Activated naive CD4-positive, alpha-beta T cell treated with Interleukin-2 at 50 U/mL for 16 hours (primary cell): ENCODE results near the gene LDLRAD4.

Experiments used
- DNase-seq: peaks from one replicate; pipeline ENCODE4 v3.0.0-alpha.2; 2020

LDLRAD4 gene

DNA sequence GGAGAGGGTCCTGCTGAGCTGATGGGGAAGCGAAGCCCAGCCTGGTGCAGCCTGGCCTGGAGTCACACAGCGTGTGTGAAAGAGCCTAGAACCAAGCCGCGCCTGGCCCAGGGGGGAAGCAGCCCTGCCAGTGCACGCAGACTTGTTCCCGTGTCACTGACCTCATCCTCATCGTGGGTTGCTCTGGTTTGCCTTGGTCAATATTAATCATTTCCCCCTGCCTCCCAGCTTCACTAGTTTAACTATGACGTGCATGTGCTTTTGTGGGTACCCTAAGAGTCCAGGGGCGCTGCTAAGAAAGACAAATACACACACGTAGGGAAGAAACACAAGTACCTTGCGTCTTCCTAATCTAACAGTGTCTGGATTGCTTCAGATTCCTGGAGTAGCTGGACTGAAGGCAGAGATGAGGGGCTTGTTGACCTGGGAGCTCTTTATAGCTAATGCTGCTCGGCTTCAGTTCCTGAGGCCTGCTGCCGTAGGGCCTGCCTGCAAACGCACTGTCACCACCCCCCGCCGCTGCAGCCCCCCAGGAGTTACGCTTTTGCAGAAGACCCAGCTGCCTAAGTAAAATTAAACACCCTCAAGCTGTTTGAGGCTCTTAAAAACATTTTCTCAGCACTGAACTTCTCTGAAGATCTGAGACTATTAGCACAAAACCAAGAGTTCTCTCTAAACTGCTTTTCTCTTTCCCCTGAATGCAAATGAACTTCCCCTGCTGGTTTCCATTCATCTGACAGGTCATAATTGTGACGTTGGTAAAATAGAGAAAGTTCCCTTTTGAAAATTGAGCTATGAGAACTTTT is 348.6 kb downstream of the LDLRAD4 start:
- DNase-seq, result peak; percentile 26

DNA sequence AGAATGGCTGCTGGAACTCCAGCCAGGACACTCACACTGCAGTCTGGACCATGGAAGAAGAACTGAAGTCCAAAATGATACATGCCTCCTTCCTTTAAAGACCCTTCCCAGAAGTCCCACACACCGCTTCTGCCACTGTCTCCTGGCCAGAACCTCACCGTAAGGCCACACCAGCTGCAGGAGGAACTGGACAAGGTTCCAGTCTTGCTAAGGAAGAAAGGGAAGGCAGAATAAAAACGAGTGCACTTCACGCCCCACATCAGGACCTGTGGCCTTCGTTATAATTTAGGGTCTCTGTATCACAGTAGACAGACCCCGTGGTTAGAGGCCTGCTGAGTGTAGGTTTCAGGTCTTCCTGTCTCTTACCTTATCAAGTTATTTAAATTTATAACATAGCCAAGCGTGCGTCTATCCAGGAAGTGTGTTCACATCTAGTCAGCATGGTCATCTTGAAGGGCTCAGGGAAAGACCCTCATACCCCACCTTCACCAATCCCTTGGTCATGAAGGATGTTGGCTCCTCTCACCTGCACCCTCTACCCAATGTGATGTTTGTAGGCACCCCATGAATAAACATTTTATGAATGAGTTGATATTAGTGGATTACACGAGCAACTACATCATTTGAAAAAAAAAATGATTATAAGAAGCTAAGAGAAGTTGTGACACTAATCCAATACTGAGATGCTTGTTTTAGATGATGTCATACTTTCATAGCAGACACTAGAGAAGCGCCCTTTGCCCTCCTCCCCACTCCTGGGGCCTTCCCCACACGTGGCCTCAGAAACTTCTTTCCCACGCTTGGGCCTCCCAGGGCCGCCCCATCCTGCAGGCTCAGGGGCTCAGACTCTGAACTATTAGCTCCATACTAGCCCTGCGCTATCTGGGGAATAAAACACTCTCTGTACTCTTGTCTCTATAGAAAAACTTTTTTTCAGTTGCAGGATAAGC is 350.2 kb downstream of the LDLRAD4 start:
- DNase-seq, result peak; percentile 58

DNA sequence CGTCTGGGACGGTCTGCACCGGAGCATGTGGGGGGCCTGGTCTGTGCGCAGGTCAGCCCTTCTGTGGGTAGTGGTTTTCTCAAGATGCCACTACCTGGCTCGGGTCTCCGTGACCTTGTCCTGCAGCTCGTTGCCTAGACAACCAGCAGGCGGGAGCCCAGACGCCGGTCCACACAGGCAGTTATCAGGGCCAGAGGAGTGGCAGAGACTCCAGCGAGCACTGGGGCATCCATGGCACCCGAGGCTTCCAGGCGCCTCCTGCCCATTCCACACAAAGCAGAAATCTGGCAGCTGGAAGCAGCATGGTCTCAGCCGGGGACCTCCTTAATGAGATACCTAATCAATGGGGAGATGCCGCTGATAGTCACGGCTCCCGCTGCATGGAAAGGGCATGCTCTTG is 351.7 kb downstream of the LDLRAD4 start:
- no peak for DNase-seq

DNA sequence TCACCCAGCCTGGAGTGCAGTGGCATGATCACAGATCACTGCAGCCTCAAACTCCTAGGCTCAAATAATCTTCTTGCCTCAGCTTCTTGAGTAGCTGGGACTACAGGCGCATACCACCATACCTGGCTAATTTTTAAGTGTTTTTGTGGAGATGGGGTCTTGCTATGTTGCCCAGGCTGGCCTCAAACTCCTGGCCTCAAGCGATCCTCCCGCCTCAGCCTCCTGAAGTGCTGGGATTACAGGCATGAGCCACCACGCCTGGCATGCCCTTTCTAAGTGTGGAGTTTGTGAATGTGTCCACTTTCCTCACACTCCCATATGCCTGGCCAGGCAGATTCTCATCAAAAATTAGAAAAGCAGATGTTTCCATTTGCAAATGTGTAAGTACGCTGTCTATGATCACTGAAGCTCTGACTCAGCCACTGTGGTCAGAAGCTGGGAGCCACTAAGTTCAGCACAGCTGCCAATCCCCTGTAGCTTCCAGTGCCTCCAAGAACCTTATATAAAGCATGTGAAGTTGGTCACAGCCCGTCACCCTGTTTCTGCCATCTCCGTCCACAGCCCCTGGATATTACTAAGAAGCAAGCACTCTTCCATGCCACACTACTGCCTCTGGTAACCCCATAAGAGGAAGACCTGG is 352.4 kb downstream of the LDLRAD4 start:
- no peak for DNase-seq

DNA sequence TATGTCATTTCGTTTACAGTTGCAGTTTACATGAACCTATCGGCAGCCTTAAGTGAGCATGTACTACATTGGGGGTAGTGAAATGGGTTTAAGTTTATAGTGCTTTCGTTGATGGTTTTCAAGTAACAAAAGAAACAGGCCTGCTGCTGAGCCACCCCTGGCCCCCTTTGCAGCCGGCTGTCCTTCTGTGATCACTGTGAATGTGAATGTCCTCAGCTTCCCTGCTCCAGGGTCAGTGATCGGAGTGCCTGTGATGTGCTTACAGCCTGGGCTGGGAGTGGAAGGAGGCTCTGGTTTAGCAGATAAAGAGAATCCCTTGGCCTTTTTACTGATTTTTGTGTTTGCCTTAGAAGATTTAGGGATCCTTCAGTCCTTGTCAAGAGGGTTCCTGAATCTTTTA is 353.6 kb downstream of the LDLRAD4 start:
- no peak for DNase-seq

DNA sequence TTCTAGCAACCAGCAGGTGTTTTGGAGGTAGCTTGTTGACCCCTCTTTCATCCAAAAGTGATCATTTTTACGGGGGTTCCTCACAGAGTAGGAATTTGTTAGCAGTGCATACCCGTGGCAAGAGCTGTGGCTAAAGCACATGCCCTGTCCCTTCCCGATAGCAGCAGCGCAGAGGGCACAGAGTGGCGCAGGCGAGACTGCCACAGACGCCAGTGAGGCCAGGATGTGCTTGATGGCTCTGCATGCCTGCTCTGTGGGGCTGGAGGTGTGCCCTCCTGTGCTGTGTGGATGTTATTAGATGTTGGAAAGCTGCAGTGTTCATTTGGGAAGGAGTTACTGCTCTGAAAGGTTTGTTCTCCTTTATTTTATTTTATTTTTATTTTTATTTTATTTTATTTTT is 354.2 kb downstream of the LDLRAD4 start:
- no peak for DNase-seq

DNA sequence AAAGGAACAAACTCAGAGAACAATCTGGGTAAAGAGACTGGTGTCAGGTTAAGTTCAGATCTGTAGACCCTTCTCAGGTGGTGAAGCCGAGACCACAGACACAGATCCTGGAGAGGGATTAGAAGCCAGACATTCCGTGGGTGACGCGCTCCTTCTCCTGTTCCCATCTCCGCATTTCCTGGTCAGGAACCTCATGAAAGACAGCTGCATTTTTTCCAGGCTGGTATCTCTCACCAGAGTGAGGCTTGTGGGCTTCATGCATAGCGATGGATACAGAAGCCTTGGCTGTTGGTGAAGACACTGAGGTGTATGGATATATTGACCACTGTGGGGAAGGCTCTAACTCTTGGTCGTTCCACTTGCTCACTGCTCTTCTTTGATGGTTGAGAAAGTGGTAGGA is 355.2 kb downstream of the LDLRAD4 start:
- DNase-seq, result no peak

DNA sequence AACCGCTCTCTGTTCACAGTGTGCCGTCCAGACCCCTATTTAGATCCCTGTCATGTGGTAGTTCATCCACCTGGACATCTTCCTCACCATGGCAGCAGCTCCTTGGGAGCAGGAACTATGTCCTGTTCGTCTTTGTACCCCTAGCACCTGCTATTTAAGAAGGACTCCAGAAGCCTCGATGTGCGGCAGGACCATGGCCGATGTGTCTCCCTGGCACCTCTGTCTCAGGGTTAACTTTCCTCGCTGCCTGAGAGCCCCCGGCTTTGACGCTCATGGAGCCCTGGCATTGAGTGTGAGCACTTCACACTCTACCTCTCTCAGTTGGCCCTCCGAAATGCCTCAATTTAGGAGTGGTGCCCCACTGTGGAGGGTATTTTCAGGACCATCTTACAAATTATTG is 355.8 kb downstream of the LDLRAD4 start:
- DNase-seq, result no peak

DNA sequence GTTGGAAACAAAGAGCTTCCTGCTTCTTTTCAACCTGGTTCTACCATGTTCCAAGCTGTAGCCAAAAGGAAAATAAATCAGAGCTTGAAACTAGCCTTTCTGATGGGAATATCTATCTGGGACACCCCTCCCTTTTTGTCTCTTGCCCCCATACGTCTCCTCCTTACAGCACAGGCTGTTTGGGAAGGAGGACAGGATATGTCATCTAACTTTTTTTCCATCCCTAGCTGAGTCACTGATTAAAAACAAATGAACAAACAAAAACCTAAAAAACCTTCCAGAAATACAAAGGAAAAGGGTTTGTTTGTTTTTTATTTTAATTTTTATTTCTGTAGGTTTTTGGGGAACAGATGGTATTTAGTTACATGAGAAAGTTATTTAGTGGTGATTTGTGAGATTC is 356.2 kb downstream of the LDLRAD4 start:
- DNase-seq, result no peak

DNA sequence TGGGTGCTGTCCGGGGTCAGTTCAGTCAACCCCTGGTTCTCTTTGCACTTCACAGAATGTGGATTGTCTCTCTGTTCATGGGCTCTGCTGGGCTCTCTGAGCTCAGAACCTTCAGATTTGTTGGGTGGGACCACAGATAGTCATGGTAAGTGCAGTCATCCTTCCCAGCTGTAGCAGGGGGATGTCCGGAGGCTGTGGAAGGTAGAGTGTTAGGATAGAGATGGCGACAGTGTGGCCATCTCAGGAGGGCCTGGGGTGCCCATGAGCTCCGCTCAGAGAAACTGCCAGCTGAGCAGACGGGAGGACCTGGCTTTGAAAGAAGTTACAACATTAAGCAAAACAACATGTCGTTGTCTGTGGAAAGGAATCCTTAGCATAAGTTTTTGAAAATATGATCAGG is 358.0 kb downstream of the LDLRAD4 start:
- DNase-seq, result no peak

DNA sequence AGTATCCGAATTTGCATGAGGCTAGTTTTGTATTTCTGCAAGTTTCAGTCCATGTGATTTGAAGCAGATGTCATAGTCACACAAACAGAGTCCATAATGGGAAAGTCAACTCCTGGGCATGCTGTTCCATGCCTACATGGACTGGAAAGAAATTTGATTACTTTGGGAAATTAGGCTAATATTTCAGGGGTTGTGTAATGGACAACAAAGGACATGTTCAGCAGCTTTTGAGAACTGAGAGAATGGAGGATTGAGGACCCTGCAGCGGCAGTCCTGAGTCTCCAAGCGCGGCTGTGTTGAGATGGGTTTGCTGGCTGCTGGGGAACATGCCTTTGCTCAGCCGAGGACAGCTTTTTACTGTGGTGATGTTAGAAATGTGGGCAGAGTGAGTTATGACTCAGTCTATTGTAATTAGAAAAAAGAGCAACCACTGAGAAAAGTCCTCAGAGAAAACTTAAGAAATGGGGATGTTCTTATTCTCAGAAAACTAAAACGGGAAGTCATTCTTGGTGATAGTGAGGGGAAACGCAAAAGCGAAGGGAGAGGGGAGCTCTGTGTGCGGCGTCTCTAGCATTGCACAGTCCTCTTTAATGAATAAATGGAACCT is 358.6 kb downstream of the LDLRAD4 start:
- peak; percentile 49 for DNase-seq

DNA sequence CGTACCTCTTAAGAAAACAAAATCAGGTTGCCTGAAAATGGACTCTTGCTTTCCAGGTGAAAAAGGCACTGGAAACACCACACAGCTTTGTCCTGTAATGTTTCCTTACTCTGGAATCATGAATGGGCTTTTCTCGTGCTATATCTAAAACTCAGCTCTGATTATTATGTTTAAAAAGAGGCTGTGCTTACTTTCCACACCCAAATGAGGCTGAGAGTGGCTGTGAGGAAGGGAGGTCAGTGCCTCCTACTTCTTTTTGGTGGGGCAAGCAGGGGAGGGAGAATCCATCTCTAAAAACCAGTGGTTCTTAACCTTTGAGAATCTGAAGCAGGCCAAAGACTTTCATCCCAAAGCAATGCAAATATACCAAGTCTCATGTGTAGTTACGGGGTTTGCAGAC is 359.2 kb downstream of the LDLRAD4 start:
- DNase-seq, result no peak

DNA sequence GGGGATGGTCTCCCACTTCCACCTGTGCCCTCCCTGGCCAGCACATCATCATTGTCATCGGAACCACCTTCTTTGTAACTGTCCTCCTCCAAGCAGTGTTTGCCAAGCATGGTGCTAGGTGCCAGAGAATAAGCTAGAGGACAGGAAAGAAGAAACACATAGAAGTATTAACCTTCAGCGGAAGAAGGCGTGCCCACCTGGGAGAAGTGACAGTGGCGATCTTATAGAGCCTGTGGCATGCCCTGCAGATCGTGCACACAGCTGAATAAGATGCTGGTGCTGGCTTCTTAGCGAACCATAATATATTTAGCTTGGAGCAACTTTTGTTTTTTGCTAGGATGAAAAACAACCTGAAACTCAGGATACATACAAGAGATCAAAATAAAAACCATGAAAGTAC is 359.8 kb downstream of the LDLRAD4 start:
- no peak for DNase-seq

DNA sequence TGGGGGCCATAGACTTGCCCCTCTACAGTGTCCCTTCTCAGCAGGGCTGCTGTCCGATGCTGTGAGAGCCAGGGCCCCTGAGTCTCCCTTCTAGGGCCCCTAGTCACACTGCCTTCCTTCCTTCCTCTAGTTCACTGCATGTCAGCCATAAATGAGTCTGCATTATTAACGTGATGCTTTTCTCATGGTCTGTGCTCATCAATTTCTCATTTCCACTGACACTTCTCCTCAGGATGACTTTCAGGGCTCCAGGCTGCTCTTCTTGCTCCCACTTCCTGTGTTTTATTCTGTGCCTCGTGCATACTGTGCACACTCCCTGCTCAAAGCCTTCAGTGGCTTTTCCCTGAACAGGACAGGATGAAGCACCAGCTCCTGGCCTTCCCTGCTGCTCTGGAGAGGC is 361.3 kb downstream of the LDLRAD4 start:
- DNase-seq, result no peak

DNA sequence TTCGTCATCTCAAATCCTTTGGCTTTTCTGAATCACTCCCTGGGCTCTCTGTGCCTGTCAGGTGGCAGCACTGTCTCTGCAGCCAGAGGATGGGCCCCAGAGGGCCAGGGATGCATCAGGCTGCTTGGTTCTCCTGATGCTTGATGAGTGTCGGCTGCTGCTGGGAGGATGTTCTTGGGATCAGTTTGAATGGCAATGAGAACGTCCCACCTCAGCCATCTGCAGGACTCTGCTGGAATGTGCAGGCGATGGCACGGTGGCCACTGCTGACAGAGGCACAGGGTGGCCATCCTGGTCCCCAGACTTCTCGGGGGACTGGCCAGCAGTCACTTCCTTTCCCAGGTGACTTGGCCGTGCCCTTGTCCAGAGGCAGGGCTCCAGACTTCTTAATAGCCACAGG is 361.8 kb downstream of the LDLRAD4 start:
- no peak for DNase-seq

DNA sequence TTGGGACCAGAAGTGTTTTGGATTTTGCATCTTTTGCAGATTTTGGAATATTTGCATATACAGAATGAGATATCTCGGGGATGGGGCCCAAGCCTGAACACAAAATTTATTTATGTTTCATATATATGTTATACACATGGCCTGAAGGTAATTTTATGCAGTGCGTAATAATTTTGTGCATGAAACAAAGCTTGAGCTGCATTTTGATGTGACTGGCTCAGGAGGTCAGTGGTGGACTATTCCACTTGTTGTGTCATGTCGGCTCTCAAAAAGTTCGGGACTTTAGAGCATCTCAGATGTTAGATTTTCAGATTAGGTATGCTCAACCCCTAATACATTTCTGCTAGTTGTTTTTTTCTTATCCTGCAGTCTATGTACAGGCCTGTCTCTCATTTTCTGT is 362.4 kb downstream of the LDLRAD4 start:
- DNase-seq, result no peak

DNA sequence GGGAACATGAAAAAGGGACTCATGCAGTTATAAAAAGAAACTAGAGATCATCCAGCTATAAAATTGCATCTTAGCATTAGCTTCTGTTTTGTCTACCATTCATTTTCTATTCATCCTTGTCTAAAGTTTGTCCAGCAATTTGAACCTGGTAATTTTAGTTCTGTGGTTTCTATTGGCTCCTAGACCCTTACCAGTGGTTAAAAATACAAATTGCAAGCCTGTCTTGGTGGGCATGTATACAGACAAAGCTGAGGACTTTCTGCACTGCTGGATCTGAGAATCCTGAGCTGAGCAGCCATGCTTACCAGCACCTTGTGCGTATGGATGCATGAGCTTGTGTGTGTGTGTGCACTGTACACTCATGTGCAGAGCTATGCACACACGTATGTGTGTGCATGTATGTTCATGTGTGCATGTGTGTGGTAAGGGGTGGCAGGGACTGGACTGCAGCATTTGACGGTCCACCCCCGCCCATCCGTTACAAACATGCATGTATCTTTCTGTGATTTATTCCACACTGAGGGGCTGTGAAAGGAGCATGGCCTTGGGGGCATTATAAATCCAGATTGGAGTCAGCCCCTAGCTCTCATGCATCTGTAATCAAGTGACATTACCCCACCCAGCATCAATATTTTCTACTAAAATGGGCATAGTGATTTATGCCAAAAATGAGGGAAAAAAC is 363.1 kb downstream of the LDLRAD4 start:
- no peak for DNase-seq

DNA sequence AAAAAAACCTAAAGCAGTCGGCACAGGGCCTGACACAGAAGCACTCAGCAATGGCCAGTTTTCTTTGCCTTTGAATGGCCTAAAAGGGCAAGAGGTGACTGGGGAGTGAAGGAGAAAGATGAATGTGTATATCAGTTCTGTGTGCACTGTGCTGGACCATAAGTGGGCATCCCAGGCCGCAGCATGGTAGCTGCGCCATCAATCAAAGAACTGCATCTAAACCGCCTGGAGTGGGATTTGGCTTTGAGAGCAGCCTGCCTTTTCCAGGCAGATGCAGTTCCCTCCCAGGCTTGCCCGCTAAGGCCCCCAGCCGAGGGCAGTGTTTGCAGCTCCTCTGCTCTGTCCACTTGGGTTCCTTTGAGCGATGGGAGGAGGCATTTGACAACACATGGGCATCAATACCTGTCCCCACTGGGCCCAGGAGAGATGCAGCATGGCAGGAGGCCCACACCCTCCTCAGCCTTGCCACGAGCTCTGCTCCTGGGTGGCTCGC is 363.7 kb downstream of the LDLRAD4 start:
- DNase-seq, result no peak

DNA sequence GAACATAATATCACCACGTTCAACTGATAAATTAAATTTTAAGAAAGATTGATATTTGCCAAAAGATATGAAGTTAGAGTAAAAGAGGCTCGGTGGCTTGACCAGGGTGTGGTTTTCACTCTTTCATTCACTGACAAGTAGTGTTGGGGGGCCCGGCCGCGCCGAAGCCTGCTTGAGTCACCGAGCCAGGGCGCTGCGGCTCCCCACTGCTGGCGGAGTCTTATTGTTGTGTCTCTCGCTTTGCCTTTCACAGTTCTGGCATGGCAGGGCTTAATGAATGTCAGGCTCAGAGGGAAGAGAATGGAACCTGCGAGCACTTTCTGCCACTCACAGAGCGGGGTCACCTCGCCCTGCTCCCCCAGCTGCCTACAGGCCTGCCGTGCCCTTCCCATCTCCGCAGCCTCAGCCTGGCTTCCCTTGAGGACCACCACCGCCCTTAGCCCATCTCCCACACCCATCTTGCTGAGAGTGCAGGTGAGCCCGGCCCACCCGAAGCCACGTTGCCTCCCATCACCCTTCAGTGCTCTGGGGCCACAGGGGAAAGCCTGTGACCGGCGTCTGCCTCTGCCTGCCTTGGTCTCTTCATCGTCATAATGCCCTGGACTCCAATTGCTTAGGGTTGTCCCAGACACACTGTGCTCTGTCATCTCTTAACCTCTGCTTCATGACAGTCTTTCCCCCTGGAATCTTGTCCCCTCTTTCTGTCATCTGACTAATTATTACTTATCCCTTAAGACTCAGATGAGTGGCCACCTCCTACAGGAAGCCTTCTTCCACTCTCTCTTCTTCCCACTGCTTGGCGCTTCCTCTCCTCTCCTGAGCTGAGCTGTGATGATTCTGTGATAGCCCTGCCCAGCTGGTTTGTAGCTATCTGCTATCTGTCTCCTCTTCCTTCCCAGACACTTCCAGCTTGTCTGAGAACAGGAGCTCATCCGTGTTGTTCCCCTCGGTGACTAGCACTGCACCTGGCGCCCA is 365.3 kb downstream of the LDLRAD4 start:
- no peak for DNase-seq

DNA sequence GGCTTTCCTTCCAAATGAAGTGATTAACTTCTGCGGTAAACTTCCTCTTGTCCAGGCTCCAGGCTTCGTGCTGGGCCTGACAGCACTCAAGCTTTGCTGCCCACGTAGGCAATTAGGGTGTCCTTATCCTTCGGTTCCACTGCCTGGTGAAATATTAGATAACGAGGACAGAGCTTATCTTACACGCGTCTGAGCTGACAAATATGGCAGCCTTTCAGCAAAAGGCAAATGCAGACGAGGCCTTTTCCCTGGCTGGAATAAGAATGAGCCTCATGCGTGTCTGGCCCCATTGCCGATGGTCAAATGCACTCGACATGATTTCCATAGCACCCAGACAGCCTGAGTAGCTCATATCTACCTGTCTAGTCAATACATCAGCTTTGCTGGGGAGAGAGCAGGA is 366.3 kb downstream of the LDLRAD4 start:
- no peak for DNase-seq
